Thyroid gland (tissue), 4 donors: ENCODE results near the gene TBC1D24. TPM values are rescaled to one million over a fixed set of nuclear protein-coding genes. Genes with fewer than 3 reads are reported as not detected.
"Not testable (repeated sequence)": the region's sequence is repeated elsewhere in the genome, so short reads cannot be mapped to it uniquely, and the experiment has no call there.

Experiments used
- DNase-seq, 2 donors: peaks; one replicate each; pipeline ENCODE4 v3.0.0-alpha.2; 2019
- H3K27ac ChIP-seq, 3 donors: fragments of 200-600 bp; sonication (generic); 1 replicate in 2 of 3; 2 replicates in 1 of 3; pipeline ENCODE4 v1.5.1; 2016 to 2019; ENCODE audit warnings: mild to moderate bottlenecking in 1 of 3, moderate library complexity in 1 of 3
- H3K27me3 ChIP-seq: fragments of 200-600 bp; sonication (generic); one replicate; pipeline ENCODE4 v1.5.1; 2019
- H3K36me3 ChIP-seq, 2 donors: fragments of 200-600 bp; sonication (generic); one replicate each; pipeline ENCODE4 v1.5.1; 2016 to 2019
- H3K4me1 ChIP-seq, 2 donors: fragments of 200-600 bp; sonication (generic); one replicate each; pipeline ENCODE4 v1.5.1; 2017 to 2019
- H3K4me3 ChIP-seq, 3 donors: fragments of 200-600 bp; sonication (generic); replicated peaks in 1 of 3; 1 replicate in 2 of 3; 2 replicates in 1 of 3; pipeline ENCODE4 v1.5.1; 2016; ENCODE audit warnings: mild to moderate bottlenecking in 1 of 3
- H3K9me3 ChIP-seq: fragments of 200-600 bp; sonication (generic); one replicate; pipeline ENCODE4 v1.5.1; 2017
- POLR2A ChIP-seq, 2 donors: fragments of 450-650 bp; IDR thresholded peaks; one replicate each; pipeline ENCODE4 v1.6.1; 2017; ENCODE audit warnings: antibody characterized with exemption in 2 of 2, mild to moderate bottlenecking in 2 of 2, moderate library complexity in 1 of 2
- whole genome bisulfite sequencing, 2 donors: methylation state at CpG; one replicate each; pipeline ENCODE4 v1.1.5; 2017; 5-methylcytosine and 5-hydroxymethylcytosine counted together
- intact Hi-C: fragments of 100-400 bp; cut with DNase I; formaldehyde crosslinking; loops from one replicate; pipeline ENCODE4 v1.15.1; 2023
- total RNA-seq, 4 donors: library from RNA; depleted of rRNA; stranded (reverse); fragments of >200 nt; gene quantifications; one replicate each; pipeline ENCODE4 v1.2.3, GENCODE V29; 2016
- TF ChIP-seq, protein P1 (sequence below), 6 experiments: fragments of 200-600 bp in 3 of 6; fragments of 450-650 bp in 3 of 6; sonication (generic) in 3 of 6; IDR thresholded peaks; one replicate each; pipeline ENCODE4 v1.5.1; 2016 to 2019; ENCODE audit warnings: antibody characterized with exemption in 6 of 6, mild to moderate bottlenecking in 2 of 6, inconsistent platforms in 1 of 6, moderate library complexity in 1 of 6

Gene TBC1D24
- total RNA-seq, 4 donors from 2014 or later: 15.9 to 32.3 (median 21.8) TPM

DNA sequence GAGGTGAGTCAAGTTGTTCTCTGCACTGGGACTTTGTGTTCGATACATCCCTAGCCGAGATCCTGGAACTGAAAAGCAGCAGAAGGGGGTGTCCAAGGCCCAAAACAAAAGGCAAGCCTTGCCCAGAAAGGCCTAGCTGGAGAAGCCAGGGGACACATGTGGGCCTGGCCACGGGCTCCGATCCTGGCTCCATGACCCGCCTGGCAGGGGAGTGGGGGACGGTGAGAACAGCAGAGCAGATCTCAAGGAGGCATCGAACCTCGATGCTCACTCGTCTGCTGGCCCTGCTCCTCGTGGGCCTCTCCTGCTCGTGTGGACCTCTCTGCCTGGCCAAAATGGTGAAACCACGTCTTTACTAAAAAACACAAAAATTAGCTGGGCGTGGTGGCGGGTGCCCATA is 36.8 kb upstream of the TBC1D24 start:
- no peak overlapping the region for H3K27ac ChIP-seq
- no peaks in the 10 kb centered on the region for H3K9me3 ChIP-seq
- H3K4me1 ChIP-seq: no peaks in the 10 kb centered on the region
- no peak overlapping the region for H3K4me3 ChIP-seq
- no peak for TF ChIP-seq POLR2A (IDR thresholded peaks at IDR 0.05)
- TF ChIP-seq, protein P1, sequence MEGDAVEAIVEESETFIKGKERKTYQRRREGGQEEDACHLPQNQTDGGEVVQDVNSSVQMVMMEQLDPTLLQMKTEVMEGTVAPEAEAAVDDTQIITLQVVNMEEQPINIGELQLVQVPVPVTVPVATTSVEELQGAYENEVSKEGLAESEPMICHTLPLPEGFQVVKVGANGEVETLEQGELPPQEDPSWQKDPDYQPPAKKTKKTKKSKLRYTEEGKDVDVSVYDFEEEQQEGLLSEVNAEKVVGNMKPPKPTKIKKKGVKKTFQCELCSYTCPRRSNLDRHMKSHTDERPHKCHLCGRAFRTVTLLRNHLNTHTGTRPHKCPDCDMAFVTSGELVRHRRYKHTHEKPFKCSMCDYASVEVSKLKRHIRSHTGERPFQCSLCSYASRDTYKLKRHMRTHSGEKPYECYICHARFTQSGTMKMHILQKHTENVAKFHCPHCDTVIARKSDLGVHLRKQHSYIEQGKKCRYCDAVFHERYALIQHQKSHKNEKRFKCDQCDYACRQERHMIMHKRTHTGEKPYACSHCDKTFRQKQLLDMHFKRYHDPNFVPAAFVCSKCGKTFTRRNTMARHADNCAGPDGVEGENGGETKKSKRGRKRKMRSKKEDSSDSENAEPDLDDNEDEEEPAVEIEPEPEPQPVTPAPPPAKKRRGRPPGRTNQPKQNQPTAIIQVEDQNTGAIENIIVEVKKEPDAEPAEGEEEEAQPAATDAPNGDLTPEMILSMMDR (IDR thresholded peaks at IDR 0.05): no peak
- DNase-seq: no peak
- H3K36me3 ChIP-seq: no peaks in the 10 kb centered on the region
- H3K27me3 ChIP-seq: no peaks in the 10 kb centered on the region
- intact Hi-C loops: no loop called here
- WGBS, 2 donors: 91 to 96% methylated on average over 12 to 14 of the region's 14 CpGs

- 95 to 96% methylated on average over 10 to 11 of the region's 11 CpGs for WGBS, 2 donors
- Histone ChIP-seq H3K36me3 (no peaks in the 10 kb centered on the region), H3K27ac (no peak overlapping the region), H3K9me3 (no peaks in the 10 kb centered on the region), H3K27me3 (no peaks in the 10 kb centered on the region), H3K4me1 (no peaks in the 10 kb centered on the region), H3K4me3 (no peak overlapping the region)
- intact Hi-C loops: no loop called here
- DNase-seq: no peak
- TF ChIP-seq POLR2A (IDR thresholded peaks at IDR 0.05): no peak
- TF ChIP-seq, protein P1 (IDR thresholded peaks at IDR 0.05): no peak
Measured at GRCh38 chr16:2439598-2439997, 35.3 kb upstream of the TBC1D24 start.

- 90 to 93% methylated on average over 14 to 15 of the region's 15 CpGs for WGBS, 2 donors
- H3K4me1 ChIP-seq, H3K9me3 ChIP-seq, H3K27ac ChIP-seq, DNase-seq, H3K27me3 ChIP-seq, H3K4me3 ChIP-seq, H3K36me3 ChIP-seq, intact Hi-C loops: not testable (repeated sequence)
Measured at GRCh38 chr16:2441143-2441804, 33.7 kb upstream of the TBC1D24 start.

DNA sequence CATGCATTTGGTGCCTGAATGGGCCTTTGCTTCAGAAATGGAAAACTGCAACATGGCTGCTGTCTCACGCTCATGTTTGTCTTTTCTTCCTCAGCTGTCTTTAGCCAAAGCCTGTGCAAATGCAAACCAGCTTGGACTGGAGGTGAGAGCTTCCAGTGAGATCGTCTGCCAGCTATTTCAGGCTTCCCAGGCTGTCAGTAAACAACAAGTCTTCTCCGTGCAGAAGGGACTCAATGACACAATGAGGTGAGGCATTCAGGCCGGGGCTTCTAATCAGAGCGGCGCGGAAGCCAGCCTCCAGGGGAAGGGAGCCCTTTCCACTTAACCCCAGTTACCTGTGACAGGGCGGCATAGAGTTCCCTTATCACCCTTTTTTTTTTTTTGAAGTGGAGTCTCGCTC is 31.4 kb upstream of the TBC1D24 start:
- no peak for DNase-seq
- H3K27me3 ChIP-seq: no peaks in the 10 kb centered on the region

DNA sequence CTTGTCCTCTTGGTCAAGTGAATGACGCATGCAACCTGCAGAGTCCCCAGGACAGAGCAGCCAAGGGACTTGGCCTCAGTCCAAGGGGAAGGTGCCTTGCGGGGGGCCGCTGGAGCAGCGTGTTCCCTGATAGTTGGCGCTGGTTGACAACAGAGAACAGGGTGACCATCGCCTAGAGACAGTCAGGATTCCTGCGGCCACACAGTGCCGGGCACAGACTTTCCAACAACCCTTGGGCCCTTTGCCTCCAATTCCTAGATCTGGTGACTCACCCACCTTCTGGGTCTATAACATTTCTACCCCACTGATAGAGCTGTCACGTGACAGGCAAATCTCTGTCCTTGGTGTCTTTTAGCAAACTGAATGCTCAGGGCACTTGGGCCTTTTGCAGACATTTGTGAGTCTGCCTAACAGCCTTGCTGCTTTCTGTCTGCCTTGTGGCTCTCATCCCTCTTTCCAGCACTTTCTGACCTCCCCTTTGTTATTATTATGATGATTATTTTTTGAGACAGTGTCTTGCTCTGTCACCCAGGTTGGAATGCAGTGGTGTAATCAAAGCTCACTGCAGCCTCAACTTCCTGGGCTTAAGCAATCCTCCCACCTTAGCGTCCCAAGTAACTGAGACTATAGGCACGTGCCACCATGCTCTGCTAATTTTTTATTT is 26.9 kb upstream of the TBC1D24 start:
- TF ChIP-seq, protein P1 (IDR thresholded peaks at IDR 0.05): no peak
- no peak for TF ChIP-seq POLR2A (IDR thresholded peaks at IDR 0.05)
- intact Hi-C loops: no loop called here
- no peak overlapping the region for H3K27ac ChIP-seq
- H3K4me1 ChIP-seq: no peaks in the 10 kb centered on the region
- no peaks in the 10 kb centered on the region for H3K9me3 ChIP-seq
- H3K4me3 ChIP-seq: no peak overlapping the region
- H3K36me3 ChIP-seq: peaks cover 0 to 6% of the 10 kb centered on the region in 2 donors
- 95% methylated on average over 11 of the region's 11 CpGs for WGBS, 2 donors
- no peaks in the 10 kb centered on the region for H3K27me3 ChIP-seq
- no peak for DNase-seq

More for the DNA sequence above, 31.4 kb upstream of the TBC1D24 start:
- no peak overlapping the region for H3K4me3 ChIP-seq
- H3K27ac ChIP-seq: no peak overlapping the region
- 87 to 92% methylated on average over 9 of the region's 9 CpGs for WGBS, 2 donors
- intact Hi-C loops: no loop called here
- H3K36me3 ChIP-seq: peaks cover 0 to 6% of the 10 kb centered on the region in 2 donors
- H3K4me1 ChIP-seq: no peaks in the 10 kb centered on the region
- no peaks in the 10 kb centered on the region for H3K9me3 ChIP-seq
- no peak for TF ChIP-seq POLR2A (IDR thresholded peaks at IDR 0.05)
- TF ChIP-seq, protein P1 (IDR thresholded peaks at IDR 0.05): no peak
